Jurkat, Clone E6-1 (cell line): ENCODE measurements around the gene RAE1.

Experiments
- DNase-seq: peaks from one replicate; pipeline ENCODE4 v3.0.0-alpha.2; 2011; ENCODE audit warnings: low read depth, low spot score
- H3K4me3 ChIP-seq: 2 replicates; pipeline ENCODE4 v1.5.1; 2011; ENCODE audit warnings: mild to moderate bottlenecking, low read length, control low read depth, moderate library complexity

The RAE1 gene

DNA sequence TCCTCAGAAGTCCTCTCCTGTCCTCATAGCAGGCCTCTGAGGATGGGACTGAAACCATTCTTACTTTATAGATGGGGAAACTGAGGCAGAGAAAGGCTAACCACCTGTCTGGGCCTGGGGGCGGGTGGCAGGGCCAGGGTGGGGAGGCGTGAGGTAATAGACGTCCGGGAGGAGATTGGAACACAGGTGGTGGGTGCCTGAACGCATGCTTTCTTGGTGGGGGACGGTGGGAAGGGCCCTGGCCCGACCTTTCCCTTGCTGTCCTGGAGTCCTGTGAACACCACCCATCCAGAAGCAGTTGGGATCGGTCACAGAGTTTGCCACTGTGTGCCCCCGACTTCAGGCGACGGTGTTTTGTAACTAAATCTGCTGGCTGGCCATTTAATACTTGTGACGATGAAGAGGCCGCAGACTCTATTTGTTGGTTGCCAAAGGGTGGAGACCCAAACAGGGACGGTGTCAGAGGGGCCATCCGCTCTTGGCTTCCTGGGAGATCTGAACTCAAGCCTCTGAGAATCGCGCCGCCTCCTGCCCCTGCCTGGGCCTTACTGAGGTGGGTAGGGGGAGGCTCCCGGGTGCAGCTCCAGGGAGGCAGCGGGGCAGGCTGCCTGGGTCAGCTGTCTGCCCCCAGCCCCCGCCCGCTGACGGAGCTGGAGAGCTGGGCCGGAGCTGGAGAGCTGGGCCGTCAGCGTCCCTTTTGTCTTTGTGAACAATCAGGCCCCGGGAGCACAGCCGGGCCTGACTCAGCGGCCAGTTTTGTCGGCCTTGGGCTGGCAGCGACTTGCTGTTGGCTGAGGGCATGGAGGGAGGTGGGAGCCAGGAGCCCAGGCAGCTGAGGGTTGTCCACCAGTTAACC, 44.3 kb downstream of the RAE1 start:
- DNase-seq, result no peak
- H3K4me3 ChIP-seq, result no peak overlapping the region

DNA sequence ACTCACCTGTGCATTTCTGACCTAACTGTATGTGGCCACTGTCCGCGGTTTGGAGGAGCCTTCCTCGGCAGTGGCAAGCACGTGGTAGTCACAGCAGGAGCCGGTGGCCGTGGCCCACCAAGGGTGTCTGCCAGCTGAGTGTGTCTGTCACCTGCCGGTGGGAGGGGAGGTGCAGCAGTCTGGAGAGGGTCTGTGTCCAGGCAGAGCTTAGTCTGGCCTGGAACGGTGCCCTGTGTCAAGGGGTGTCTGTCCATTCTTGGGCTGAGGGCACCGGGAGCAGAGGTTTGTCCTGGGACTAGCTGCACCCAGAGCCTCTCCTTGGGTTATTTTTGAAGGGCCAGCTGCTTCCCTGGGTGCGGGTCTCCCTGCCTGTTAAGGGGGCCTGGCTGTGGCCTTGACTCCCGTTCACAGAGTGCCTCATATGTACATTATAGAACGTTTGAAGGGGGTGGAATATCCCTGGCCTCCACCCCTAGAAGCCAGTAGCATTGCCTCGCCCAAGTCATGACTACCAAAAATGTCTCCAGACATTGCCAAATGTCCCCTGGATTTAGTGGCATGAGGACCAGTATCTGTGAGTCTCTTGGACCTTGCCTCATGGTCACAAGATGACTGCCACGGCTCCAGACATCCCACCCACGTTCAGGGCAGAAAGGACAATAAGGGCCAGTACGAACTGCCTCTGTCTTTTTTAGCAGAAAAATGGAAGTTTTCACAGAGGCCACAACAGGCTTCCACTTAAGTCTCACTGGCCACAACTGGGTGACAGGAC, 45.3 kb downstream of the RAE1 start:
- DNase-seq, result no peak
- H3K4me3 ChIP-seq, result no peak overlapping the region

- no peak for DNase-seq
- H3K4me3 ChIP-seq, result no peak overlapping the region
Observed at GRCh38 chr20:57396984-57397692, 46.1 kb downstream of the RAE1 start.

- peak; percentile 31 for DNase-seq
Observed at GRCh38 chr20:57397693-57398108, 46.6 kb downstream of the RAE1 start.

DNA sequence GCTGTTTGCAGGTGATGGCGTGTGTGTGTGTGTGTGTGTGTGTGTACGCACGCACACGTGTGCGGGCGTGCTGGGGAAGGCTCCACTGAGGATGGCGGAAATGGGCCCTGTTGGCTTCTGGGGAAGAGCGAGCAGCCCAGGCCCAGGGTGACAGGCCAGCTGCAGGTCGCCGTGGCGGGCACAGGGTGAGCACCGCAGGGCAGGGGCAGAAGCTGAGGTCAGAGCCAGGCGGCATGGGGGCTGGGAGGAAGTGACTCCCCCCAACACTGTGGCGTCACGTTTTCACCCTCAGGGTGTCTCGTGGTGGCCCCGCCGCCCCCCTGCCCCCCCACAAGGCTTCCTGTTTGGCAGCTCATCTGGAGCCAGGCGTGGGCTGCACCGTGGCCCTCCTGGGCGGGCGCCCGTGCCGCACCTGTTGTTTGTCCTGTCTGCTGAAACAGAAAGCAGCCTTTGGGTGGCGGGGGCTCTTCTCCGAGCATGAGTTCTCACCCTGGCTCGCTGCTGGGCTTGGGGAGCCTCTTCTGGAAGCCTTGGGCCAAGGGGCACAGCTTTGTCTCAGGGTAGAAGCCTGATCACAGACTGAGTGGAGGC, 47.3 kb downstream of the RAE1 start:
- peak overlapping the region; percentile 36 for H3K4me3 ChIP-seq
- peak; percentile 89 for DNase-seq

More at GRCh38 chr20:57397693-57398108, 46.6 kb downstream of the RAE1 start:
- peak overlapping the region; percentile 36 for H3K4me3 ChIP-seq

- no peak for DNase-seq
- peak overlapping the region; percentile 36 for H3K4me3 ChIP-seq
Observed at GRCh38 chr20:57398901-57399535, 48.0 kb downstream of the RAE1 start.

DNA sequence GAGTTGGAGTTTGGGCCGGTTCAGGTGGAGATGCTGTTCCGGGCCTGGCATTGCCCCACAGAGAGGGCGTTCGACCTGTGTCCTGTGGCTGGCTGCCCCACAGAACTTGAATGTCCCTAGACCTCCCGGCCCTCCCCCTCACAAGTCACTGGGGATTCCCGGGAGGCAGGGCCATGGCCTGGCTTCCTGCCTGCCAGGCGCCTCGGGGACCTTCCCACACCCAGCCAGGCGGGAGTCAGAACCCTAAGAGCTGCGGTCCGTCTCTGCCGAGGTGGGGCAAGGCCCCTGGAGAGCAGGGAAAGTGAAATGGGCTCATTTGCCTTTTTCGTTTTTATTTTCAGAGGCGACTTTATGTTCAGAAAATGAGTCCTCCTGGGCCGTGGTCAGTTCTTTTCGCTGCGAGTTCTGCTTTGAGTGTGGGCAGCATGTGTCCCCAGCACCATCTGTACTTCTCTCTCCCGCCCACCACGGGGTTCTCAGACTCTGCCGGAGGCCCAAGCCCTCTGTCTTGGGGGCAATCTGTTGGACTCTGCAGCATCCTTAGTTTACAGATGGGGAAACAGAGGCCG, 48.6 kb downstream of the RAE1 start:
- no peak for DNase-seq
- H3K4me3 ChIP-seq, result no peak overlapping the region

DNA sequence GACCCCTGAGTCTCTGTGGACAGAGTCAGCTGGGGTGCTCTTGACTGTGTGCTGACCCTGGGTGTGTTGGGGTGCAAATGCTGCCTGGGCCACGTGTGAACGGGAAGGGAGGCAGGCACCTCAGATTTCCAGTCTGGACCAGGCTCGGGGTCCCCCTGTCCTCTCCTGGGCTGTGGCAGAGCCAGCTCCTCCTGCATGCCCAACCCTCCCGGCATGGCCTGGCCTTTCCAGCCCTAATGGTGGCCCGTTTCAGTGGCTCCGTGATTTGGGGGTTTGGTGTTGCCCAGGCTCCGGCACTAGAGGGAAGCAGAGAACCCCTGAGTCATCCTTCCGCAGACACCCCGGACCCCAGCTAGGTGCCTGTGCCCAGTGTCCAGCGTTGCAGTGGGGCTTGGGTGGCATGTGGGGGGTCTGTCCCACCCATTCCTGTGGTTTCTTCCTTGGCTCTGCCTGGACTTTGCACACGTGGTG, 49.2 kb downstream of the RAE1 start:
- no peak overlapping the region for H3K4me3 ChIP-seq
- DNase-seq, result no peak

DNA sequence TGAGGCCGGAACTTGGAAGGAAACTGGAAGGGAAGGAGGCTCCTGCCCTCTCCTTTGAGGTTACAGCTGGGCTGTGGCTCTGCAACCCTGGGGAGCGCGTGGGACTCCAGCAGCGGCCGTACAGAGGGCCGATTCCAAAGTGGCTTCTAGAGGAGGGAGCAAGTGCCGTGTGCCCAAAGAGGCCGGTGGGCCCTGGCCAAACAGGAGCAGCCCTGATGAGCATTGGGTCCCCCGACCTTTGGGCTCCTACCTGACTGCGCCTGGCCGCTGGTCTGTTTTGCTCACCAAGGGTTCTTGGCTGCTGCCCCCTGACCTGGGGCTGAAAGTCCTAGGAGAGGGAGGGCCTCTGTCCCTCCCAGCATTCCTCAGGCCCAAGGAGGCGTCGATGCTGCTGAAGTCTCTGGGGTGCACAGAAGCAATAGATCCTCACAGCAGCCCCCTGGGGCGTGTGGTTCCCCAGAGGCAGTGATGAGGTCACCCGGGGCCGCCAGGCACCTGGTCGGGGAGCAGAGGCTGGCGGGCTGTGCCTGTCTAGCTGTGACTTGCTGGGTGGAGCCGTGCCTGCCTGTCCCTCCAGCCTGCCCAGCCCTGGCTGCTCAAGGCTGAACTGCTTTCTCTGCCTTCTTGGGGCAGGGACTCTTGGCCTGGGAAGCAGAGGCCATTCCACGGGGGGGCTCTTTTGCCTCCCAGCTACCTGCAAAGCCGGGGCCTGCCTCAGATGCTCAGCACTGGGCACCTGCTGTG, 49.9 kb downstream of the RAE1 start:
- no peak overlapping the region for H3K4me3 ChIP-seq
- DNase-seq, result no peak

DNA sequence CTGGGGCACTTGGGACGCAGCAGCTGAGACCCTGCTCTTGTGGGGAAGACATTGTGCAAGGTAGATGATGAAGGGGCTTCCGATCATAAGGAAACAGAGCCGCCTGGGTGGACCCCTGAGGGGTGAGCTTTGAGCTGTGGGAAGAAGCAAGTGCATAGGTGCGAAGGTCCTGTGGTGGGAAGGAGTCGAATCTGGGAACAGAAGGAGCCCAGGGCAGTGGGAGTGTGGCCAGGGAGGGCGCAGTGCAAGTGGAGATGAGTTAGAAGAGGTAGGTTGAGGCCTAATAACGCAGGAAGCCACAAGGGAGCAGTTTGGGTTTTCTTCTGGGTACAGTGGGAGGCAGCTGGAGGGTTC, 50.5 kb downstream of the RAE1 start:
- no peak overlapping the region for H3K4me3 ChIP-seq
- DNase-seq, result no peak

- no peak overlapping the region for H3K4me3 ChIP-seq
- DNase-seq, result no peak
Observed at GRCh38 chr20:57402206-57403125, 51.4 kb downstream of the RAE1 start.

- no peak overlapping the region for H3K4me3 ChIP-seq
- no peak for DNase-seq
Observed at GRCh38 chr20:57403216-57403615, 52.2 kb downstream of the RAE1 start.

GRCh38 chr20:57404006-57404405, 53.0 kb downstream of the RAE1 start:
- DNase-seq, result no peak
- no peak overlapping the region for H3K4me3 ChIP-seq

- no peak overlapping the region for H3K4me3 ChIP-seq
Observed at GRCh38 chr20:57404419-57405072, 53.5 kb downstream of the RAE1 start.

GRCh38 chr20:57405236-57406016, 54.4 kb downstream of the RAE1 start:
- DNase-seq, result no peak
- H3K4me3 ChIP-seq, result no peak overlapping the region

More at GRCh38 chr20:57404419-57405072, 53.5 kb downstream of the RAE1 start:
- DNase-seq, result no peak

- DNase-seq, result no peak
- no peak overlapping the region for H3K4me3 ChIP-seq
Observed at GRCh38 chr20:57407541-57407956, 56.5 kb downstream of the RAE1 start.
